Endothelial cell of umbilical vein (primary cell): ENCODE measurements around the gene HPGD. TPM values are rescaled to one million over a fixed set of nuclear protein-coding genes. Genes with fewer than 3 reads are reported as not detected.

Experiments used
- BruUV-seq: library from RNA; stranded (reverse); fragments of 400-500 nt; replicated peaks from 2 replicates; lab custom pipeline; 2021; lab: Mats Ljungman, UMichigan
- CTCF ChIA-PET: fragments of 300-600, 350-600 bp; sonication (Branson Sonifier 250); formaldehyde crosslinking; loops from one replicate; lab custom pipeline; 2021; ENCODE audit warnings: antibody characterized with exemption, inconsistent platforms; lab: Charles Lee
- POLR2A ChIA-PET: fragments of 300-600, 350-600 bp; sonication (Branson Sonifier 250); formaldehyde crosslinking; loops from one replicate; lab custom pipeline; 2021; ENCODE audit warnings: antibody characterized with exemption, inconsistent platforms; lab: Charles Lee
- DNase-seq: peaks from one replicate; pipeline ENCODE4 v3.0.0-alpha.2; 2011; ENCODE audit warnings: low read depth, low spot score
- FAIRE-seq: peaks from 2 replicates; lab custom pipeline; 2011; peaks lifted over from hg19 to GRCh38; lab: Jason Lieb, UNC
- H2AFZ ChIP-seq: 2 replicates; pipeline ENCODE4 v1.6.0; 2012; ENCODE audit warnings: low read depth, low read length, control low read depth, inconsistent platforms
- H3K27ac ChIP-seq: 2 replicates; pipeline ENCODE4 v1.5.1; 2011; ENCODE audit warnings: low read depth, mild to moderate bottlenecking, control low read depth, low read length, moderate library complexity; ENCODE audit not compliant: insufficient read depth
- H3K27me3 ChIP-seq, 2 experiments: 2 replicates each; pipeline versions ENCODE4 v1.6.0 to v1.6.1; 2011; ENCODE audit warnings: low read length in 2 of 2, mixed read lengths in 1 of 2; ENCODE audit not compliant: control insufficient read depth in 2 of 2, insufficient read depth in 2 of 2
- H3K36me3 ChIP-seq, 2 experiments: 2 replicates in 1 of 2; 3 replicates in 1 of 2; pipeline ENCODE4 v1.5.1; 2011; ENCODE audit warnings: low read length in 2 of 2, mild to moderate bottlenecking in 1 of 2, moderate library complexity in 1 of 2; ENCODE audit not compliant: control insufficient read depth in 2 of 2, insufficient read depth in 2 of 2; ENCODE audit errors: extremely low read depth in 1 of 2
- H3K4me1 ChIP-seq: 3 replicates; pipeline ENCODE4 v1.5.1; 2011; ENCODE audit warnings: mild to moderate bottlenecking, low read length; ENCODE audit not compliant: control insufficient read depth, insufficient read depth; ENCODE audit errors: extremely low read depth
- H3K4me2 ChIP-seq: 2 replicates; pipeline ENCODE4 v1.6.1; 2011; ENCODE audit warnings: low read length, control low read depth, mixed read lengths; ENCODE audit not compliant: insufficient read depth
- H3K4me3 ChIP-seq, 3 experiments: fragments of 200-600 bp in 1 of 3; sonication (generic), shearing (Covaris generic) in 1 of 3; replicated peaks in 1 of 3; 2 replicates each; pipeline ENCODE4 v1.5.1; 2011 to 2016; ENCODE audit warnings: control low read depth in 3 of 3, low read length in 3 of 3, mild to moderate bottlenecking in 2 of 3, inconsistent platforms in 1 of 3, low read depth in 1 of 3, moderate library complexity in 1 of 3; ENCODE audit not compliant: insufficient read depth in 1 of 3
- H3K79me2 ChIP-seq: 2 replicates; pipeline ENCODE4 v1.6.0; 2012; ENCODE audit warnings: low read length, inconsistent platforms; ENCODE audit not compliant: control insufficient read depth, insufficient read depth
- H3K9ac ChIP-seq: replicated peaks from 2 replicates; pipeline ENCODE3; 2011; ENCODE audit warnings: low read length, control low read depth; ENCODE audit not compliant: insufficient read depth; ENCODE audit errors: extremely low read depth
- H3K9me1 ChIP-seq: replicated peaks from 3 replicates; pipeline ENCODE4 v1.6.0; 2011; ENCODE audit warnings: mild to moderate bottlenecking, low read length; ENCODE audit not compliant: control insufficient read depth, insufficient read depth; ENCODE audit errors: extremely low read depth
- H3K9me3 ChIP-seq: replicated peaks from 2 replicates; pipeline ENCODE4 v1.5.1; 2012; ENCODE audit warnings: low read length, inconsistent platforms; ENCODE audit not compliant: control insufficient read depth, insufficient read depth
- H4K20me1 ChIP-seq: replicated peaks from 2 replicates; pipeline ENCODE3; 2011; ENCODE audit warnings: mild to moderate bottlenecking, low read length; ENCODE audit not compliant: control insufficient read depth, insufficient read depth; ENCODE audit errors: extremely low read depth
- EZH2 ChIP-seq: IDR thresholded peaks from 2 replicates; pipeline ENCODE4 v1.6.1; 2012; ENCODE audit warnings: borderline replicate concordance, low read depth, mild to moderate bottlenecking, moderate library complexity, low read length, inconsistent platforms; ENCODE audit not compliant: severe bottlenecking
- FOS ChIP-seq: IDR thresholded peaks from 2 replicates; pipeline ENCODE4 v1.6.1; 2011; ENCODE audit warnings: mild to moderate bottlenecking, low read length, moderate library complexity, borderline replicate concordance; ENCODE audit not compliant: insufficient read depth
- GATA2 ChIP-seq: IDR thresholded peaks from 2 replicates; pipeline ENCODE4 v1.7.0; 2011; ENCODE audit warnings: low read depth, mild to moderate bottlenecking, moderate library complexity, mixed read lengths, low read length; ENCODE audit not compliant: insufficient read length, insufficient read depth
- JUN ChIP-seq: IDR thresholded peaks from 2 replicates; pipeline ENCODE4 v1.6.1; 2011; ENCODE audit warnings: borderline replicate concordance, low read depth; ENCODE audit not compliant: insufficient read length, insufficient read depth
- MYC ChIP-seq: IDR thresholded peaks from one replicate; pipeline ENCODE4 v1.6.1; 2011; ENCODE audit warnings: mild to moderate bottlenecking, low read depth, low read length
- POLR2A ChIP-seq: IDR thresholded peaks from 2 replicates; pipeline ENCODE4 v1.6.1; 2012; ENCODE audit warnings: low read depth, mild to moderate bottlenecking, control low read depth, low read length
- POLR2AphosphoS5 ChIP-seq: IDR thresholded peaks from 2 replicates; pipeline ENCODE4 v1.6.1; 2012; ENCODE audit warnings: low read depth, mild to moderate bottlenecking, control low read depth, low read length, moderate library complexity; ENCODE audit not compliant: insufficient read depth
- dilution Hi-C: fragments of 300-500 bp; cut with MboI; formaldehyde crosslinking; loops from one replicate; pipeline ENCODE4 v1.15.0; 2019; ENCODE audit warnings: low sequenced_read_pairs; ENCODE audit not compliant: extremely low pct_ligation_motif_present
- intact Hi-C: fragments of 100-400 bp; cut with micrococcal nuclease; formaldehyde crosslinking; loops from one replicate; pipeline ENCODE4 v1.10.0; 2022
- polyA plus RNA-seq, 4 experiments: library from polyadenylated mRNA; depleted of rRNA in 3 of 4; stranded (reverse) in 3 of 4; unstranded in 1 of 4; fragments of >200 nt; gene quantifications; 2 replicates each; pipeline versions ENCODE4 v1.2.1 to v1.2.3, GENCODE V29; 2011 to 2012; ENCODE audit warnings: missing spikeins in 1 of 4
- total RNA-seq: library from RNA; stranded (reverse); gene quantifications from 2 replicates; pipeline ENCODE4 v1.2.3, GENCODE V29; 2021
- TF ChIP-seq, protein P1 (sequence below), 2 donors: IDR thresholded peaks; 1 replicate in 1 of 2; 2 replicates in 1 of 2; pipeline ENCODE4 v1.5.1; 2011; ENCODE audit warnings: low read length in 2 of 2, mild to moderate bottlenecking in 2 of 2, moderate library complexity in 2 of 2, control low read depth in 1 of 2, inconsistent platforms in 1 of 2, low read depth in 1 of 2; ENCODE audit not compliant: insufficient read depth in 1 of 2; ENCODE audit errors: extremely low read depth in 1 of 2
- TF ChIP-seq, protein P2 (sequence below): IDR thresholded peaks from 2 replicates; pipeline ENCODE4 v1.6.1; 2011; ENCODE audit not compliant: insufficient read depth, insufficient read length

The HPGD gene
- total and polyA plus RNA-seq, 2 donors (not counting 3 experiments of a cell fraction or from before 2014, with no cell fraction given), result not detected

DNA sequence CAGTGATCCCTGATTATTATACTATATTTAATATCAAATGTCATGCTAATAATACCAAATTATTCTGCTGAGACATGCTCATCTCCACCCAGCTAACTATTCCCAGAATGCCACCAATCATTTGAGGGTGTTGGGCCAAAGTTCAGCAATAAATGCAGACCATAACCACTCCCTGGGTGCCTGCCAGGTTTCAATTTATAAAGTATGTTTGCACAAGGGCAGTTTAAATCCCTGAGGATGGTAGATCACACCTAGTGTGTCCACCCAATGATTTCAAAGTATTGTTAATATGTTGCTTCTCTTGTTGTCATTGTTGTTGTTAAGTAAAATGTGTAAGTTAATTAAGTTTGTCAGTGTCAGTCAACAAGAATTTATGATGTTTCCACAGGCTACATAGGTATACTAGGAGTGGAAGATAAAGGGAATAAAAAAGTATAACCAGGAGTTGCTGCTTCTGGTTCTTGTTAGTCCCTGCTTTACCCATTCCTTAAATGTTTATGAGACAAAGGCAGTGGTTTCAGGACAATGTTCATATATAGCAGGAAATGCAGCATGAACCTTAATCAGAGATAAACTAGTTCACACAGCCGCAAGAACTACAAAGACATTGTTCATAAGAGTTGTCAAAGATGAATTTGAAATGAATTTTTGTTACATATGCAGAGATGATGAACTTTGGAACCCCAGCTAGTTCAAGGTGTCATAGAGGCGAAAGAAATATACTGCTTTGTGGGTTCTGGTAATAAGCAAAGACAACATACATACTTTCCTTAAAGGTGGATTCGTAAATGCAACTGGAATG lies 25.5 kb downstream of the HPGD start:
- CTCF ChIA-PET, result no interaction called here
- Histone ChIP-seq H3K9me1 (no peaks in the 10 kb centered on the region), H4K20me1 (no peaks in the 10 kb centered on the region), H3K27me3 (no peaks in the 10 kb centered on the region), H2AFZ (no peak overlapping the region), H3K9me3 (no peaks in the 10 kb centered on the region), H3K4me3 (no peak overlapping the region), H3K9ac (no peak overlapping the region), H3K79me2 (no peaks in the 10 kb centered on the region), H3K36me3 (no peaks in the 10 kb centered on the region), H3K4me1 (no peaks in the 10 kb centered on the region), H3K4me2 (no peak overlapping the region), H3K27ac (no peak overlapping the region)
- intact Hi-C loops, result no loop called here
- FAIRE-seq (no peak), DNase-seq (no peak)
- dilution Hi-C loops, result no loop called here
- TF ChIP-seq, protein P1, sequence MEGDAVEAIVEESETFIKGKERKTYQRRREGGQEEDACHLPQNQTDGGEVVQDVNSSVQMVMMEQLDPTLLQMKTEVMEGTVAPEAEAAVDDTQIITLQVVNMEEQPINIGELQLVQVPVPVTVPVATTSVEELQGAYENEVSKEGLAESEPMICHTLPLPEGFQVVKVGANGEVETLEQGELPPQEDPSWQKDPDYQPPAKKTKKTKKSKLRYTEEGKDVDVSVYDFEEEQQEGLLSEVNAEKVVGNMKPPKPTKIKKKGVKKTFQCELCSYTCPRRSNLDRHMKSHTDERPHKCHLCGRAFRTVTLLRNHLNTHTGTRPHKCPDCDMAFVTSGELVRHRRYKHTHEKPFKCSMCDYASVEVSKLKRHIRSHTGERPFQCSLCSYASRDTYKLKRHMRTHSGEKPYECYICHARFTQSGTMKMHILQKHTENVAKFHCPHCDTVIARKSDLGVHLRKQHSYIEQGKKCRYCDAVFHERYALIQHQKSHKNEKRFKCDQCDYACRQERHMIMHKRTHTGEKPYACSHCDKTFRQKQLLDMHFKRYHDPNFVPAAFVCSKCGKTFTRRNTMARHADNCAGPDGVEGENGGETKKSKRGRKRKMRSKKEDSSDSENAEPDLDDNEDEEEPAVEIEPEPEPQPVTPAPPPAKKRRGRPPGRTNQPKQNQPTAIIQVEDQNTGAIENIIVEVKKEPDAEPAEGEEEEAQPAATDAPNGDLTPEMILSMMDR (IDR thresholded peaks at IDR 0.05; ENCODE audit: extremely low read depth in 1 of 2, insufficient read depth in 1 of 2, low read depth in 1 of 2, low read length in 2 of 2), result no peak
- no peak for TF ChIP-seq GATA2
- no peak for TF ChIP-seq EZH2
- TF ChIP-seq POLR2A, result no peak
- no peak for TF ChIP-seq JUN
- no peak for TF ChIP-seq MYC
- no peak for TF ChIP-seq FOS
- TF ChIP-seq, protein P2, sequence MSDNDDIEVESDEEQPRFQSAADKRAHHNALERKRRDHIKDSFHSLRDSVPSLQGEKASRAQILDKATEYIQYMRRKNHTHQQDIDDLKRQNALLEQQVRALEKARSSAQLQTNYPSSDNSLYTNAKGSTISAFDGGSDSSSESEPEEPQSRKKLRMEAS, result no peak
- TF ChIP-seq POLR2AphosphoS5, result no peak
- no TSS peak for BruUV-seq
- POLR2A ChIA-PET, result no interaction called here
